Suprapubic skin (tissue), 4 donors: ENCODE results near the gene FAM234A. TPM values are rescaled to one million over a fixed set of nuclear protein-coding genes. Genes with fewer than 3 reads are reported as not detected.

Source experiments
- DNase-seq, 2 donors: peaks; one replicate each; pipeline ENCODE4 v3.0.0-alpha.2; 2019; ENCODE audit warnings: low spot score in 2 of 2
- H3K27ac ChIP-seq: fragments of 200-600 bp; sonication (generic); one replicate; pipeline ENCODE4 v1.5.1; 2019
- H3K27me3 ChIP-seq: fragments of 200-600 bp; sonication (generic); one replicate; pipeline ENCODE4 v1.5.1; 2019
- H3K36me3 ChIP-seq: fragments of 200-600 bp; sonication (generic); one replicate; pipeline ENCODE4 v1.5.1; 2019
- H3K4me1 ChIP-seq: fragments of 200-600 bp; sonication (generic); one replicate; pipeline ENCODE4 v1.5.1; 2019
- H3K4me3 ChIP-seq: fragments of 200-600 bp; sonication (generic); one replicate; pipeline ENCODE4 v1.5.1; 2019; ENCODE audit warnings: mild to moderate bottlenecking
- H3K9me3 ChIP-seq: fragments of 200-600 bp; sonication (generic); one replicate; pipeline ENCODE4 v1.5.1; 2019
- CTCF ChIP-seq, 2 donors: fragments of 200-600 bp in 1 of 2; fragments of 450-650 bp in 1 of 2; sonication (generic) in 1 of 2; IDR thresholded peaks; one replicate each; pipeline ENCODE4 v1.5.1; 2016 to 2019; ENCODE audit warnings: antibody characterized with exemption in 2 of 2, mild to moderate bottlenecking in 1 of 2, moderate library complexity in 1 of 2
- EP300 ChIP-seq: sonication (generic); formaldehyde crosslinking; IDR thresholded peaks from one replicate; pipeline ENCODE4 v1.6.1; 2017; ENCODE audit warnings: antibody characterized with exemption
- POLR2A ChIP-seq, 2 donors: fragments of 450-650 bp; IDR thresholded peaks; one replicate each; pipeline ENCODE4 v1.6.1; 2017; ENCODE audit warnings: antibody characterized with exemption in 2 of 2, mild to moderate bottlenecking in 2 of 2, moderate library complexity in 2 of 2
- POLR2AphosphoS5 ChIP-seq, 3 donors: sonication (generic); formaldehyde crosslinking; IDR thresholded peaks; one replicate each; pipeline ENCODE4 v1.6.1; 2017; ENCODE audit warnings: antibody characterized with exemption in 3 of 3
- WGBS: methylation state at CpG from one replicate; pipeline ENCODE4 v1.1.5; 2018; 5-methylcytosine and 5-hydroxymethylcytosine counted together
- total RNA-seq, 4 donors: library from RNA; depleted of rRNA; stranded (reverse); fragments of >200 nt; gene quantifications; one replicate each; pipeline ENCODE4 v1.1.0, GENCODE V29; 2016

FAM234A gene
- total RNA-seq, 4 donors from 2014 or later = 108 to 124 (median 121) TPM

- no peak overlapping the region for H3K4me3 ChIP-seq
- no peaks in the 10 kb centered on the region for H3K4me1 ChIP-seq
- no peaks in the 10 kb centered on the region for H3K9me3 ChIP-seq
- H3K27me3 ChIP-seq = no peaks in the 10 kb centered on the region
- H3K36me3 ChIP-seq = peaks cover 78% of the 10 kb centered on the region
- no peak for TF ChIP-seq CTCF (IDR thresholded peaks at IDR 0.05)
- no peak for TF ChIP-seq POLR2A (IDR thresholded peaks at IDR 0.05)
- no peak for TF ChIP-seq POLR2AphosphoS5 (IDR thresholded peaks at IDR 0.05)
- TF ChIP-seq EP300 = no peak
- DNase-seq = no peak
- no peak overlapping the region for H3K27ac ChIP-seq
- WGBS = 94% methylated on average over 14 of the region's 32 CpGs
These were observed 58.6 kb downstream of the FAM234A start for GRCh38 chr16:293043-293775.

- Histone ChIP-seq H3K27me3 (no peaks in the 10 kb centered on the region), H3K27ac (no peak overlapping the region), H3K36me3 (peaks cover 50% of the 10 kb centered on the region), H3K9me3 (no peaks in the 10 kb centered on the region), H3K4me3 (no peak overlapping the region), H3K4me1 (no peaks in the 10 kb centered on the region)
- TF ChIP-seq CTCF (IDR thresholded peaks at IDR 0.05) (no peak), POLR2AphosphoS5 (IDR thresholded peaks at IDR 0.05) (no peak), POLR2A (IDR thresholded peaks at IDR 0.05) (no peak), EP300 (no peak)
- no peak for DNase-seq
- no CpG with 5 or more reads among the region's 14 CpGs for WGBS
These were observed 61.7 kb downstream of the FAM234A start for GRCh38 chr16:296276-296675.

- no peak for DNase-seq
- TF ChIP-seq CTCF (IDR thresholded peaks at IDR 0.05) (no peak), POLR2AphosphoS5 (IDR thresholded peaks at IDR 0.05) (no peak), POLR2A (IDR thresholded peaks at IDR 0.05) (no peak), EP300 (no peak)
- peaks cover 45% of the 10 kb centered on the region for H3K36me3 ChIP-seq
- no peak overlapping the region for H3K4me3 ChIP-seq
- H3K27me3 ChIP-seq = no peaks in the 10 kb centered on the region
- no peaks in the 10 kb centered on the region for H3K4me1 ChIP-seq
- no peaks in the 10 kb centered on the region for H3K9me3 ChIP-seq
- WGBS = 72% methylated on average over 31 of the region's 37 CpGs
- no peak overlapping the region for H3K27ac ChIP-seq
These were observed 62.3 kb downstream of the FAM234A start for GRCh38 chr16:296806-297510.

GRCh38 chr16:297832-298231 lies 63.2 kb downstream of the FAM234A start:
- DNase-seq = no peak
- WGBS = 95% methylated on average over 4 of the region's 32 CpGs

More at GRCh38 chr16:297832-298231, 63.2 kb downstream of the FAM234A start:
- no peaks in the 10 kb centered on the region for H3K27me3 ChIP-seq
- H3K4me1 ChIP-seq = no peaks in the 10 kb centered on the region
- no peak for TF ChIP-seq CTCF (IDR thresholded peaks at IDR 0.05)
- peaks cover 45% of the 10 kb centered on the region for H3K36me3 ChIP-seq
- H3K27ac ChIP-seq = no peak overlapping the region
- H3K4me3 ChIP-seq = no peak overlapping the region
- H3K9me3 ChIP-seq = no peaks in the 10 kb centered on the region
